SK-N-SH treated with all-trans-retinoic acid at 6 μM for 48 hours (cell line): ENCODE measurements around the gene PIWIL4.

ENCODE experiments used
- ATAC-seq: fragments of 200-7000 bp; cut with Tn5 transposase; 3 replicates; pipeline ENCODE4 v1.9.1; 2020; ENCODE audit warnings: mild to moderate bottlenecking, moderate library complexity
- ZC3H10 ChIP-seq: fragments of 250-450 bp; sonication (Bioruptor Pico); IDR thresholded peaks from 2 replicates; pipeline ENCODE4 v1.5.1; 2021; ENCODE audit warnings: mild to moderate bottlenecking, moderate library complexity

Gene PIWIL4

GRCh38 chr11:94669023-94669422, 101.9 kb downstream of the PIWIL4 start:
- no peak for ATAC-seq
- no peak for TF ChIP-seq ZC3H10 (CRISPR knock-in tag)
